Hepatocyte (in vitro differentiated cells): ENCODE data around the gene GNAT1.
A peak's percentile ranks its signal among the peaks of the same experiment; 100 is the strongest.

ENCODE experiments used
- CTCF ChIP-seq: fragments of 200-600 bp; sonication (generic); IDR thresholded peaks from 2 replicates; pipeline ENCODE4 v1.5.1; 2016; ENCODE audit warnings: antibody characterized with exemption, mild to moderate bottlenecking; ENCODE audit not compliant: poor library complexity
- EZH2phosphoT487 ChIP-seq: fragments of 200-600 bp; sonication (generic); IDR thresholded peaks from one replicate; pipeline ENCODE4 v1.6.1; 2018; ENCODE audit warnings: antibody characterized with exemption, mild to moderate bottlenecking, low read depth, moderate library complexity; ENCODE audit not compliant: unreplicated experiment, severe bottlenecking

GRCh38 chr3:50192689-50193141 is 1.3 kb downstream of the GNAT1 start:
- peak; percentile 90 for TF ChIP-seq CTCF
- TF ChIP-seq EZH2phosphoT487, result no peak
